K562 (cell line): ENCODE results near the gene CMIP.

ENCODE experiments used
- CTCF ChIP-seq, 3 experiments: IDR thresholded peaks in 2 of 3; conservative IDR thresholded peaks in 1 of 3; 2 replicates each; pipeline ENCODE4 v1.5.1; 2011 to 2012; ENCODE audit warnings: low read length in 3 of 3, mild to moderate bottlenecking in 3 of 3, control low read depth in 2 of 3, improper control_type of control experiment in 1 of 3, inconsistent platforms in 1 of 3, low read depth in 1 of 3, mixed read lengths in 1 of 3, moderate library complexity in 1 of 3; ENCODE audit not compliant: insufficient read depth in 2 of 3
- NBN ChIP-seq: fragments of 450-650 bp; IDR thresholded peaks from 2 replicates; pipeline ENCODE4 v1.6.1; 2016; ENCODE audit warnings: low read depth, mild to moderate bottlenecking
- NFE2L1 ChIP-seq: fragments of 450-650 bp; IDR thresholded peaks from 2 replicates; pipeline ENCODE4 v1.6.1; 2016; ENCODE audit warnings: missing genetic modification characterization, low read depth, mild to moderate bottlenecking, missing compliant biosample characterization, moderate library complexity, borderline replicate concordance

GRCh38 chr16:81581107-81581506 lies 136.5 kb downstream of the CMIP start:
- TF ChIP-seq NBN (no peak), NFE2L1 (no peak), CTCF (IDR thresholded peaks at IDR 0.05 in 2 of 3, conservative IDR thresholded peaks at IDR 0.05 in 1 of 3; ENCODE audit: insufficient read depth in 2 of 3, low read depth in 1 of 3, low read length in 3 of 3) (no peak)
